ENCODE data around the gene EXOC6B.

Gene EXOC6B

DNA sequence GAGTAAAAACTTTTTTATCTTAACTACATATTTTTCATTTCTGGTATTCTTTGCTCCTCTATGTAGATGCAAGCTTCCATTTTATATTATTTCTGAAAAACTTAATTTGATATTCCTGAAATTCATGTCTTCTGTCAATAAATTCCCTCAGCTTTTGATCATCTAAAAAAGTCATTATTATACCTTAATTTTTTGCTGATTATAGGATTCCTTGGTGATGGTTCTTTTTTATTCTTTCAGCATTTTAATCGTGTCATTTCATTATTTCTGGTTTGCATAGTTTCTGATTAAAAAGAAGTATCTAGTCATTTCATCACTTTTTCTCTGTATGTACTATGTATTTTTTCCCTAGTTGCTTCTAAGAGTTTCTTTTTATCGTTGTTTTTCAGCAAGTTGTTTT, 436.4 kb downstream of the EXOC6B start:
- peaks cover 11% of the 10 kb centered on the region; the same call in 1 of the 2 replicates for H3K9me3 ChIP-seq (ENCODE audit: insufficient read depth, low read depth, low read length)
- no peak overlapping the region for H3K9ac ChIP-seq (ENCODE audit: low read depth, low read length, poor library complexity, severe bottlenecking)
- H3K79me2 ChIP-seq (ENCODE audit: insufficient read depth, low read length): no peaks in the 10 kb centered on the region
- H3K9me2 ChIP-seq (replicated peaks; ENCODE audit: low read depth, low read length): no peaks in the 10 kb centered on the region
- H3K4me3 ChIP-seq (ENCODE audit: low read length, poor library complexity, severe bottlenecking): no peak overlapping the region
- no peaks in the 10 kb centered on the region for H3K36me3 ChIP-seq (ENCODE audit: insufficient read depth, low read length)
- H3K4me2 ChIP-seq (ENCODE audit: low read depth, low read length, poor library complexity, severe bottlenecking): no peak overlapping the region
- no peaks in the 10 kb centered on the region for H3K27me3 ChIP-seq (ENCODE audit: insufficient read depth, low read length, poor library complexity, severe bottlenecking)
- H4K20me1 ChIP-seq (ENCODE audit: insufficient read depth, low read length, poor library complexity, severe bottlenecking): no peaks in the 10 kb centered on the region
- TF ChIP-seq, protein P1, sequence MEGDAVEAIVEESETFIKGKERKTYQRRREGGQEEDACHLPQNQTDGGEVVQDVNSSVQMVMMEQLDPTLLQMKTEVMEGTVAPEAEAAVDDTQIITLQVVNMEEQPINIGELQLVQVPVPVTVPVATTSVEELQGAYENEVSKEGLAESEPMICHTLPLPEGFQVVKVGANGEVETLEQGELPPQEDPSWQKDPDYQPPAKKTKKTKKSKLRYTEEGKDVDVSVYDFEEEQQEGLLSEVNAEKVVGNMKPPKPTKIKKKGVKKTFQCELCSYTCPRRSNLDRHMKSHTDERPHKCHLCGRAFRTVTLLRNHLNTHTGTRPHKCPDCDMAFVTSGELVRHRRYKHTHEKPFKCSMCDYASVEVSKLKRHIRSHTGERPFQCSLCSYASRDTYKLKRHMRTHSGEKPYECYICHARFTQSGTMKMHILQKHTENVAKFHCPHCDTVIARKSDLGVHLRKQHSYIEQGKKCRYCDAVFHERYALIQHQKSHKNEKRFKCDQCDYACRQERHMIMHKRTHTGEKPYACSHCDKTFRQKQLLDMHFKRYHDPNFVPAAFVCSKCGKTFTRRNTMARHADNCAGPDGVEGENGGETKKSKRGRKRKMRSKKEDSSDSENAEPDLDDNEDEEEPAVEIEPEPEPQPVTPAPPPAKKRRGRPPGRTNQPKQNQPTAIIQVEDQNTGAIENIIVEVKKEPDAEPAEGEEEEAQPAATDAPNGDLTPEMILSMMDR (conservative IDR thresholded peaks at IDR 0.05; ENCODE audit: low read length): no peak
- no peak for TF ChIP-seq EZH2phosphoT487 (IDR thresholded peaks at IDR 0.05; ENCODE audit: borderline replicate concordance)
- no peaks in the 10 kb centered on the region for H3F3A ChIP-seq (ENCODE audit: low read depth)
- no peak overlapping the region for H2AFZ ChIP-seq (ENCODE audit: low read length)
- no peaks in the 10 kb centered on the region for H3K4me1 ChIP-seq (ENCODE audit: insufficient read depth, low read length, poor library complexity, severe bottlenecking)

- no peaks in the 10 kb centered on the region for H3K27me3 ChIP-seq (ENCODE audit: insufficient read depth, low read length, poor library complexity, severe bottlenecking)
- no peaks in the 10 kb centered on the region for H3K4me1 ChIP-seq (ENCODE audit: insufficient read depth, low read length, poor library complexity, severe bottlenecking)
- H3K36me3 ChIP-seq (ENCODE audit: insufficient read depth, low read length): no peaks in the 10 kb centered on the region
- no peak overlapping the region for H3K4me3 ChIP-seq (ENCODE audit: low read length, poor library complexity, severe bottlenecking)
- TF ChIP-seq, protein P1 (conservative IDR thresholded peaks at IDR 0.05; ENCODE audit: low read length): no peak
- TF ChIP-seq EZH2phosphoT487 (IDR thresholded peaks at IDR 0.05; ENCODE audit: borderline replicate concordance): no peak
- H2AFZ ChIP-seq (ENCODE audit: low read length): no peak overlapping the region
- H3K9me3 ChIP-seq (ENCODE audit: insufficient read depth, low read depth, low read length): peaks cover 11% of the 10 kb centered on the region; the same call in 1 of the 2 replicates
- H3K79me2 ChIP-seq (ENCODE audit: insufficient read depth, low read length): no peaks in the 10 kb centered on the region
- no peak overlapping the region for H3K9ac ChIP-seq (ENCODE audit: low read depth, low read length, poor library complexity, severe bottlenecking)
- H3K4me2 ChIP-seq (ENCODE audit: low read depth, low read length, poor library complexity, severe bottlenecking): no peak overlapping the region
- H3F3A ChIP-seq (ENCODE audit: low read depth): no peaks in the 10 kb centered on the region
- no peaks in the 10 kb centered on the region for H3K9me2 ChIP-seq (replicated peaks; ENCODE audit: low read depth, low read length)
- H4K20me1 ChIP-seq (ENCODE audit: insufficient read depth, low read length, poor library complexity, severe bottlenecking): no peaks in the 10 kb centered on the region
These were observed 437.6 kb downstream of the EXOC6B start for GRCh38 chr2:72388263-72388662.

GRCh38 chr2:72386288-72386687, 439.5 kb downstream of the EXOC6B start:
- Histone ChIP-seq H4K20me1 (ENCODE audit: insufficient read depth, low read length, poor library complexity, severe bottlenecking) (no peaks in the 10 kb centered on the region), H3K9ac (ENCODE audit: low read depth, low read length, poor library complexity, severe bottlenecking) (no peak overlapping the region), H3K4me1 (ENCODE audit: insufficient read depth, low read length, poor library complexity, severe bottlenecking) (no peaks in the 10 kb centered on the region), H2AFZ (ENCODE audit: low read length) (no peak overlapping the region), H3K4me2 (ENCODE audit: low read depth, low read length, poor library complexity, severe bottlenecking) (no peak overlapping the region), H3K9me2 (replicated peaks; ENCODE audit: low read depth, low read length) (no peaks in the 10 kb centered on the region), H3K79me2 (ENCODE audit: insufficient read depth, low read length) (no peaks in the 10 kb centered on the region), H3K36me3 (ENCODE audit: insufficient read depth, low read length) (no peaks in the 10 kb centered on the region), H3K27me3 (ENCODE audit: insufficient read depth, low read length, poor library complexity, severe bottlenecking) (no peaks in the 10 kb centered on the region), H3K9me3 (ENCODE audit: insufficient read depth, low read depth, low read length) (peaks cover 5% of the 10 kb centered on the region; the same call in 1 of the 2 replicates), H3K4me3 (ENCODE audit: low read length, poor library complexity, severe bottlenecking) (no peak overlapping the region), H3F3A (ENCODE audit: low read depth) (no peaks in the 10 kb centered on the region)
- TF ChIP-seq, protein P1 (conservative IDR thresholded peaks at IDR 0.05; ENCODE audit: low read length): no peak
